GM21423 (cell line): ENCODE data around the gene MAMSTR.
"Not testable (repeated sequence)": the region's sequence is repeated elsewhere in the genome, so short reads cannot be mapped to it uniquely, and the experiment has no call there.

Experiments
- ATAC-seq: cut with Tn5 transposase; IDR thresholded peaks from one replicate; pipeline ENCODE4 v1.9.1; 2021; ENCODE audit warnings: mild to moderate bottlenecking, moderate library complexity; ENCODE audit not compliant: unreplicated experiment

Gene MAMSTR

GRCh38 chr19:48719263-48720171, at the start of gene MAMSTR:
TSS of gene MAMSTR (minus strand) at chr19:48719725. CDS start at chr19:48719031, 694 bp downstream.
- no peak for ATAC-seq

- ATAC-seq, result no peak
These were observed 49.6 kb upstream of the MAMSTR start for GRCh38 chr19:48768994-48769713.

- not testable (repeated sequence) for ATAC-seq
These were observed 48.7 kb upstream of the MAMSTR start for GRCh38 chr19:48768171-48768753.

- not testable (repeated sequence) for ATAC-seq
These were observed 46.3 kb upstream of the MAMSTR start for GRCh38 chr19:48765816-48766215.

- ATAC-seq, result no peak
These were observed 41.1 kb upstream of the MAMSTR start for GRCh38 chr19:48760504-48761205.

GRCh38 chr19:48757741-48758144, 38.2 kb upstream of the MAMSTR start:
- no peak for ATAC-seq

GRCh38 chr19:48757089-48757675, 37.7 kb upstream of the MAMSTR start:
- ATAC-seq, result no peak

- ATAC-seq, result no peak
These were observed 37.2 kb upstream of the MAMSTR start for GRCh38 chr19:48756686-48757085.

- ATAC-seq, result no peak
These were observed 36.7 kb upstream of the MAMSTR start for GRCh38 chr19:48756212-48756611.

- ATAC-seq, result no peak
These were observed 36.3 kb upstream of the MAMSTR start for GRCh38 chr19:48755787-48756186.

- ATAC-seq, result no peak
These were observed 35.6 kb upstream of the MAMSTR start, which contains the start of gene FGF21 for GRCh38 chr19:48755084-48755641. TSS of gene FGF21 (plus strand) at chr19:48755524. CDS start at chr19:48756237, 713 bp downstream.

GRCh38 chr19:48752496-48753365, 33.2 kb upstream of the MAMSTR start, which contains the start of gene FUT1:
TSS of gene FUT1 (minus strand) at chr19:48752641. CDS start at chr19:48751281, 1,360 bp downstream.
- no peak for ATAC-seq

- no peak for ATAC-seq
These were observed 32.4 kb upstream of the MAMSTR start for GRCh38 chr19:48751845-48752495.

GRCh38 chr19:48750771-48751504, 31.4 kb upstream of the MAMSTR start:
- ATAC-seq, result no peak

- ATAC-seq, result no peak
These were observed 30.8 kb upstream of the MAMSTR start for GRCh38 chr19:48750351-48750750.

- no peak for ATAC-seq
These were observed 30.2 kb upstream of the MAMSTR start for GRCh38 chr19:48749571-48750198.
